NCI-H82 (cell line): ENCODE results near the gene VTI1A.
"Not testable (repeated sequence)": the region's sequence is repeated elsewhere in the genome, so short reads cannot be mapped to it uniquely, and the experiment has no call there.

Source experiments
- DNase-seq: peaks from one replicate; lab custom pipeline; 2025; lab: John Stamatoyannopoulos, UW

The VTI1A gene

GRCh38 chr10:112446855-112447619 lies at the start of gene VTI1A, which contains the start of gene ZDHHC6:
Gene VTI1A (plus strand): TSS chr10:112447215. CDS start chr10:112447374, 159 bp downstream.
Gene ZDHHC6 (minus strand): TSS chr10:112446914. CDS start chr10:112445436, 1,478 bp downstream.
- peak; percentile 82 for DNase-seq

- DNase-seq = no peak
These were observed 49.4 kb upstream of the VTI1A start for GRCh38 chr10:112397592-112397991.

- DNase-seq = no peak
These were observed 44.1 kb upstream of the VTI1A start for GRCh38 chr10:112402917-112403316.

GRCh38 chr10:112404617-112405016 lies 42.4 kb upstream of the VTI1A start:
- no peak for DNase-seq

DNA sequence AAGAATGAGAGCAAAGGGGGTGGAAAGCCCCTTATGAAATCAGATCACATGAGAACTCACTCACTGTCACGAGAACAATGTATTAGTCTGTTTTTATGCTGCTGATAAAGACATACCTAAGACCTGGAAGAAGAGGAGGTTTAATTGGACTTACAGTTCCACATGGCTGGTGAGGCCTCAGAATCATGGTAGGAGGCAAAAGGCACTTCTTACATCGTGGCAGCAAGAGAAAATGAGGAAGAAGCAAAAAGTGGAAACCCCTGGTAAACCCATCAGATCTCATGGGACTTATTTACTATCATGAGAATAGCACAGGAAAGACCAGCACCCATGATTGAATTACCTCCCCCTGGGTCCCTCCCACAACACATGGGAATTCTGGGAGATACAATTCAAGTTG lies 40.2 kb upstream of the VTI1A start:
- not testable (repeated sequence) for DNase-seq

- DNase-seq = no peak
These were observed 39.3 kb upstream of the VTI1A start for GRCh38 chr10:112407696-112408095.

- DNase-seq = no peak
These were observed 37.7 kb upstream of the VTI1A start for GRCh38 chr10:112409299-112409698.

- no peak for DNase-seq
These were observed 37.3 kb upstream of the VTI1A start for GRCh38 chr10:112409755-112410154.

DNA sequence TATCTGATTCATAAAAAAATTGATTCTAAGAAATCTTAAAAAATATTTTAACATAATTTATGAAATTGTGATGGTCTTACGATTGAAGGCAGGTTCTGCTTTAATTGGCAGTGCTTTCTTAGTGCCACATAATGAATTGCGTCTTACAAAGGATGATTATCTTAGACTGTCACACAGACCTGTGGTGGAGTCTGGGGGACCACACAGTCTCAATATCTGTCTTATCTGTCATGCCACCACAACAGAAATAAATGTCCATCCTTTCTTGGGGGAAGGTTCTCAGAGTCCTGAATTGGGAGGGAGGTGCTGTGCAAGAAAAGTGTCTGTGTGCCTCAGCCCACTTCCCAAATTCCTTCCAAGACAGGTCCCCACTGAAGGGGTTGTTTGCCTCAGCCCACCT lies 34.3 kb upstream of the VTI1A start:
- DNase-seq = no peak

DNA sequence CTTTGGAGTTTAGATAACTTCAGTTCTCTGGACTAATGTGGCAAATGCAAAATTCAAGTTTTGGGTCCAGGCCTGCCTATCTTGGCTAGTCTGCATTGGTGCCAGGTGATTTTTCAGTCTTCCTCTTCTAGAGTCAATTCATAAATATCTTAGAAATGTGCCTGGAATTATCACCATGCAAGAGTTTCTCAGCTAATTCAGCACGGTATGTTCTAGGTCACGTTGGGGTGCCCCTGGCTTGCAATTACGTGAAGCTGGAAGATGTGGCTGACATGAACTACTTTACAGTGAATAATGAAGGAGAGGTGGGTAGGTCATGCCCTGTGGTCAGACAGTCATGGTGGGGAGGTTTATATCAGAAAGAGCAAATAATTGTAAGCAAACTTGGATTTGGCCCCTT lies 25.3 kb upstream of the VTI1A start:
- DNase-seq = no peak

GRCh38 chr10:112424651-112425050 lies 22.4 kb upstream of the VTI1A start:
- DNase-seq = no peak

DNA sequence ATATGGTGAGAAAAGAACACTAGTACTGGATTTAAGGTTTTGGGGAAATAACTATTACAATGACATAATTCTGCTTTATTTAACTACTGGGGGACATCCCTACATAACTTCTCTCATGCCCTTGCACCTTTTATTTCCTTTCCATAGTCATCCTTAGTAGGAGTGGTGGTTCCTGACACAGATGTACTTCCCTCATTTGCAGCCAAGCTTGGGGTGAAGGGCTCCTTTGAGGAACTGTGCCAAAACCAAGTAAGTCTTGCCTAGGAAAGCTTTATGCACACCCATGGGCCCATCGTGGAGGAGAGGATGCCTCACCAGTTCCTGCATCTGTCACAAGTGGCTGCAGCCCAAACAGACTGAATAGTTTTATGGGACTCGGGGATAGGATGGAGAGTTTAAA lies 20.9 kb upstream of the VTI1A start:
- DNase-seq = peak; percentile 34

GRCh38 chr10:112429147-112429546 lies 17.9 kb upstream of the VTI1A start:
- no peak for DNase-seq

DNA sequence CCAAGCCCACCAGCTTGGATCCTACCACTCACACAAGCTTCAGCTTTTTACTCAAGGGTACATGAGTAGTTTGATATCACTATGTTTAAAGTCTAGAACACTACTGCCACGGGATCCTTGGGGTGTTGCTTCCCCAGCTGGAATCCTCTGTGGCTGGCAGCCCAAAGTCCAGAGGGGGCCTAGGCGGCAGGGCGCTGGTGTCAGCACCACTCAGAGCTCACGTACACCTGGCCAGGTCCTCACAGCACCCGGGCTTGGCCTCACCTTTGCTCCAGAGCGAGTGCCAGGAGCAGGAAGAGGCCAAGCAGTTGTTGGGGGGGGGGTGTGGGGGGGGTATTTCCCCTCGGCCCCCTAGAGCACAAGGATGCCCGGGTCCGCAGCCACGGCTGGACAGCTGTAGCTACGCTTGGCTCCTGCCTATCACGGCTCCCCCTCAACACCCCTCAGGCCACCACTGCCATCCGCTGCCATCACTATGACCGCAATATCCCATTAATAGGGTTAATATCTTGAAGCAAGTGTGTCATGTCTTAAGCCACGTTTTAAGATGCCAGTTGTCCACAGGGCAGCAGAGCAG lies 17.3 kb upstream of the VTI1A start:
- DNase-seq = no peak

DNA sequence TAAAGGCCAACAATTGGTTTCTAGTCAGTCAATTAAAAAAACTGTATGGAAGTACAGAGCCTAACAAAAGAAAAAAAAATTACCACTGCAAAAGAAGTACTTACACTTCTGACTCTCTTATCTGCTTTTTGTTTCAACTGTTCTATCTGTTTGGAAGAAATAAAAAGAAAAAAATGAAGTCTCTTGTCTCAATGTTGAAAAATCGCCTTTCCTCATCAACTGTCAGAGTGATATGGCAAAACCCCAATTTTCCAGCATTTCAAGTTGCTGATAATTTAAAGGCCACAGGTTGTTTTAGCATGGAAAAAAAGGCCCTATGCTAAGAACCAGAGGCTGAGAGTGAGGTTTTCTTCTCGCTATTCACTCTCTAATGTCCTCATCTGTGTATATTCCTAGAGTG lies 13.9 kb upstream of the VTI1A start:
- no peak for DNase-seq

- peak; percentile 5 for DNase-seq
These were observed 11.9 kb upstream of the VTI1A start for GRCh38 chr10:112434988-112435619.

DNA sequence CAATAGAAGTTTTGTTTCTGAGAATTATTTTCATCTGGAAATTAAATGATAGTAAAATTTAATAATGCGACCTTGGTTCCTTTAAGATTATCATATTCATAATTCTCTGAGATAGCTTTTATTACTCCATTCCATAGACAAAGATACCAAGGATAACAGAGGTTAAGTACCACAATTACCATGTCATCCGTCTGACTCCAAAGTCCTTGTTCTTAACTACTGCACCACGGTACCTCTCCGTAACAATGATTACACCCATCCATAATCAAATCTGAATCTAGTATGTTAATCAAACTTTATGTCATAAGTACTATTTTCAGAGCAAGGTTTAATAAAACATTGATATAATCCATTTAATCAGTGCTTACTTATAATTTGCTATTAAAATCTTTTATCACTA lies 8.7 kb upstream of the VTI1A start:
- DNase-seq = no peak

DNA sequence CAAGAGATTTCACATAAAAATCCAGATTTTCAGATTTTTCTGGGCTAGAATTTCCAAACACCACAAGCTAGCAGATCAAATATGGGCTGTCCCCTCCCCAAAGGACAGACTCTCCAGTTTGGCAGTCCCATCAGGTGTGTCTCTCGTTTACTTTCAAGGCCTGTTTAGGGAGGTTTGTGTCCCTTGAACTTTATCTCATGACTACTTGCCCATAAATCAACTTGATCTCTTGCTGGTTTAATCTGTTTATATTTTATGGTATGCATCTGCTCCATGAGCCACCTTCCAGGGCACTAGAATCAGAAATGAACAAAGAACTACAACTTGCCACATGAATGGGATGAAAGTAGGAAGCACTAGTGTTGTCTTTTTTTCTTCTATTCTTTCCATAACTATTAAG lies 5.5 kb upstream of the VTI1A start:
- peak; percentile 15 for DNase-seq

GRCh38 chr10:112442063-112442462 lies 5.0 kb upstream of the VTI1A start:
- DNase-seq = no peak

GRCh38 chr10:112446055-112446854 lies 760 bp upstream of the VTI1A start:
- no peak for DNase-seq

GRCh38 chr10:112447620-112447928 lies 559 bp downstream of the VTI1A start:
- no peak for DNase-seq

DNA sequence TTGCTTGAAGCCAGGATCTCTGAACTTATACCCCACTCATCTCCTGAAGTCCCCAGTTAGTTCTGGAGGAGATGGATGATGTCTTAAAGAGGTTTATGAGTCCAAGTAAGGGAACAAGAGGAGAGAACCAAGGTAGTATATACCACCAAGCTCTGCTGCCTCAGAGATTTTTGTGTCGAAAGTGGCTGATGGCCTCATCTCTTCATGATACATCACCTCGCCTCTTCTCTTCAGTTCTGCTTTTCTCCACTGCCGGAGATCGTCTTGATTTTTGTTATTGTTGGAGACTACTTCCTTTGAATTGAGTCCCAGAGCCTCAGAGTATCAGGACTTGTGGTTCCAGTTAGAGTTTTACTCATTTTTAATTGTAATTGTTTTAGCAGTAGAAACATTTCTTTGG lies 1.9 kb downstream of the VTI1A start:
- no peak for DNase-seq
